GM19452 (cell line): Measurements from ENCODE around the gene HADHB.
"Not testable (repeated sequence)": the region's sequence is repeated elsewhere in the genome, so short reads cannot be mapped to it uniquely, and the experiment has no call there.

ENCODE experiments used
- ATAC-seq: cut with Tn5 transposase; IDR thresholded peaks from one replicate; pipeline ENCODE4 v1.9.1; 2021; ENCODE audit not compliant: unreplicated experiment

HADHB gene

GRCh38 chr2:26292646-26293045 is 47.9 kb downstream of the HADHB start:
- ATAC-seq: no peak

GRCh38 chr2:26295511-26295910 is 50.8 kb downstream of the HADHB start:
- no peak for ATAC-seq

- no peak for ATAC-seq
Measured at GRCh38 chr2:26297061-26297460, 52.3 kb downstream of the HADHB start.

DNA sequence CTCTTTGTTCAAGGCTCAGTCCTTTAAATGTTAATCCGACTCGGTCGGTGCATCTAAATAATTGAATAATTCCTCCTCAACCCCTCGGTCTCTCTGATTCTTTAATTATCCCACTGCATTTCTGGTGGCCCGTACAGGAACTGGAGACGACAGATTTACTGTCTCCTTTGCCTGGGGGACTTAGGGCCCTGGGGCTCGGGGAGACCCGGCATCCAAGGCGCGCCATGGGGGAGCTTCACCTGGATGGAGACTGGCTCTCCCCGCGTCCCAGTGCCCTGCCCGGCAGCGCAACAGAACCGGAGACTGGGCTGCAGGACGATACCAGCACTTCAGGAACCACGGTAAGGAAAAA is 53.5 kb downstream of the HADHB start:
- no peak for ATAC-seq

DNA sequence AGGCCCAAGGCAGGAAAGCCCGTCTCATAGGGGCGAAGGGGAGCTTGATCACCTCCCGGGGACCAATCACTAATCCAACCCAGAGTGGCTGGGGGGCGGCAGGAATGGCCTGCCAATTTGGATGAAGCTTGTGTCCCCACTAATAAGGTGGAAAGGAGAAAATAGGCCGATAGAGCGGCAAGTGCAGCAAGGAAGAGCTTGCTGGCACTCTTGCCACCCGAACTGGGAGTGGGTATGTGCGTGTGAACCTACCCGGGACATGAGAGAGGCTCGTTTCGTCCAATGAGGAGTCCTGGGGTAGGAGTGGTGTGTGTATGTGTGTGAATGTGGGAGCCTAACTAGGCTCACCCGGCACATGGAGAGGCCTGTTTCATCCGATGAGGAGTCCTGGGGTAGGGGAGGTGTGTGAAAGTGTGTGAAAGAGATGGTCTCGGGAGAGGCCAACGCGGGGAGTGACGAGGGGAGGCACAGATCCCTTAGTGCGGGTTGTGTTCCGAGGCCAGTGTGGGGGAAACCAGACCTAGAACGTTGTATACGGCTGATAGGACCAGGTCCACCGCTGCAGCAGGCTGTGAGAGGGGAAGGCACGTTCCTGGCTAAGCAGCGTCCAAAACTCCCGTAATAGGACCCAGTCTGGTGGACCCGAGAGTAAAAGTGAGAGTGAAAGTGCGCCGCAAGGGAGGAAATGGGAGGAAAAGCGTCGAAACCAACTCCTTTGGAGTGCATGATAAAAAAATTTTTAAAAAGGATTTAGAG is 54.1 kb downstream of the HADHB start:
- ATAC-seq: no peak

GRCh38 chr2:26299471-26300101 is 54.8 kb downstream of the HADHB start:
- no peak for ATAC-seq

- ATAC-seq: no peak
Measured at GRCh38 chr2:26300234-26300925, 55.6 kb downstream of the HADHB start.

GRCh38 chr2:26302846-26303245 is 58.1 kb downstream of the HADHB start:
- no peak for ATAC-seq

GRCh38 chr2:26305094-26305493 is 60.4 kb downstream of the HADHB start:
- ATAC-seq: not testable (repeated sequence)

GRCh38 chr2:26305540-26305939 is 60.8 kb downstream of the HADHB start:
- ATAC-seq: no peak

- no peak for ATAC-seq
Measured at GRCh38 chr2:26309921-26310320, 65.2 kb downstream of the HADHB start.

DNA sequence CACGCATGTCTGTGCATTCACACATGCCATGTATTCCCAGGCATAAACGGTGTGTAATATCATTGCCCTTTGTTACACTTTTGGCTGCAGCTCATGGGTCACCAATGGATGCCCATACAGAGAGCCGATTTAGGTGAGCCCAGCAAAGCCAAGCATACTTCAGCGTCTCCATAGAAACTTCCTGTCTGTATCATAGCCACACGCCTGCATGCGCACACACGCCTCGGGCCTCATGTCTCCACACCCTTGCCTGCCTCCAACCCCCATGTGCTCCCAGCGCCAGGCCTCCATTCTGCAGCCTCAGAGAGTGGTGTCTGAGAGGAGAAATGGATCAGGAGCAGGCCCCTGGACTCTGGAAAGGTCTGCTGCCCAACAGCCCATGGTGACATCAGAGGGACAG is 67.7 kb downstream of the HADHB start:
- no peak for ATAC-seq

DNA sequence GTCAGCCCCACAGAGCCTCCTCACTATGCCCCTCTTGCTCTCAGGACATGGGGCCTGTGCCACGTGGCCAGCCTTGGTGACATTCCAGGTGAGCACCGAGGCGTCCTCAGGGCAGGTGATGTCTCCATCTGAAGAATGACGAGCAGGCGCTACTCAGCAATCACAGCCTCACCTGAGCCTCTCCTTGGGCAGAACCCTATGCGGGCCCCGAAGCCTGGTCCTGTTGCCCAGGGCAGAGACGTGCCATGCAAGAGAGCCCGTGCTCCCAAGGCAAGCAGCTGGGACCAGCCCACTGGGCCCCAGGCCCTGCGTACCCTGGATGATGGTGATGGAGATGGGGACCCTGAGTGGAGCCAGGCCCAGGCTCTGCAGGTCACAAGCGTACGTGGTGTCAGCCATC is 68.7 kb downstream of the HADHB start:
- no peak for ATAC-seq

GRCh38 chr2:26314243-26314642 is 69.5 kb downstream of the HADHB start:
- ATAC-seq: no peak

DNA sequence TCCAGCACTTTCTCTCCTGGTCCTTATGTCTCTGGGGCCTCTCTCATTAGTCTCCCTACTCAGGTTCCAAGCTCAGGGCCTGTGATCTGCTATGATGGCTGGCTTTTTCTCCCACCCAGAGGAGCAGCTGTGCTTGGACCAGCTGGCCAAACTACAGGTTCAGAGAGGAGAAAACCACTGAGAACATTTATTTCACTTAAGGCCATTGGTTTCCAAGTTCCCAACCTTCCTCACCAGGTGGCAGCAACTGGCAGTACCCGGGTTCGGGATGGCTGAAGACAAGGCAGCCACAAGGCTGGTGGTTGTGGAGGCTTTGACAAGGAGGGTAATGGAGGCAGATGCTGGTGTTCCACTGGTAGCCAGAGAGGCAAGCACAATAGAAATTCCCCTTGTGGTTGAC is 71.3 kb downstream of the HADHB start:
- ATAC-seq: no peak

DNA sequence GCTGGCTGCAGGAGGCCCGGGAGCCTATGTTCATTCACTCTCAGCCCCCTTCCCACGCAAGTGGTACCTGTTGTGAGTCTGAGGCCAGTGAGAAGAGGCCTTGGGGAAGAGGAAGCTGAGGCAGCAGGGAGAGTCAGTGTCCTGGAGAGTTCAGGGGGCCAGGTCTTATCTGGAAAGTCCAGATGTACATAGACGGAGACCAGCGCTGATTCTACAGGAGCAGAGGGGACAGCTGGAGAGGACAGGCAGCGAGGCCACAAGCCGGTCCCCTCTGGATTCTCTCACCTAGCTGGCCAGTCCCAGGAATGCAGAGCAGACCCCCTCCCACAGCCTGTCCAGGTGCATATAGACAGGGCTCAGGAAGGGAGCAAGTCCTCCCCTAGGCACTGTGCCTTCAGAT is 72.1 kb downstream of the HADHB start:
- ATAC-seq: no peak

- ATAC-seq: no peak
Measured at GRCh38 chr2:26317377-26318105, 72.8 kb downstream of the HADHB start.

DNA sequence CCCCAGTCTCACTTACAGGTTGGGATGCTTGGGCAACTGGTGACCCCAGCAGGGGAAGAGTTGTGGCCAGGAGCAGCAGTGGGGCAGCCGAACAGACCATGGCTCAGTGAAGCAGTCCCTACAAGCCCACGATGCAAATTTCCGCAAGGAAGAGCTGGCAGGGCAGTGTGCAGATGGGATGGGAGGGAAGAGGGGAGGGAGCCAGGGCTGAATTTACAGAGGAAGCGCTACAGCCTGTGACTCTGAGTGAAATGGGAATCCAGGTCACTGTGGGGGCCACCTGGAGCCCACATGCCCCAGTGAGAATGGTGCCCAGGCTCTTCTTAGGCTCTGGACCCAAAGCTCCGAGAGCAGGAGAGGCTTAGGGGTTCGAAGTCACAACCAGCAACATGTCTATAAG is 74.2 kb downstream of the HADHB start:
- no peak for ATAC-seq

DNA sequence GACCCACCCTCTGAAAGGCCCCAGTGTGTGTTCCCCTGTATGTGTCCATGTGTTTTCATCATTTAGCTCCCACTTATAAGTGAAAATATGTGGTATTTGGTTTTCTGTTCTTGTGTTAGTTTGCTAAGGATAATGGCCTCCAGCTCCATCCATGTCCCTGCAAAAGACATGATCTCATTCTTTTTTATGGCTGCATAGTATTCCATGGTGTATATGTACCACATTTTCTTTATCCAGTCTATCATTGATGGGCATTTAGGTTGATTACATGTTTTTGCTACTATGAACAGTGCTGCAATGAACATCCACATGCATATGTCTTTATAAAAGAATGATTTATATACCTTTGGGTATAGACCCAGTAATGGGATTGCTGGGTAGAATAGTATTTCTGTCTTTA is 79.7 kb downstream of the HADHB start:
- not testable (repeated sequence) for ATAC-seq

- ATAC-seq: no peak
Measured at GRCh38 chr2:26324903-26325302, 80.2 kb downstream of the HADHB start.

DNA sequence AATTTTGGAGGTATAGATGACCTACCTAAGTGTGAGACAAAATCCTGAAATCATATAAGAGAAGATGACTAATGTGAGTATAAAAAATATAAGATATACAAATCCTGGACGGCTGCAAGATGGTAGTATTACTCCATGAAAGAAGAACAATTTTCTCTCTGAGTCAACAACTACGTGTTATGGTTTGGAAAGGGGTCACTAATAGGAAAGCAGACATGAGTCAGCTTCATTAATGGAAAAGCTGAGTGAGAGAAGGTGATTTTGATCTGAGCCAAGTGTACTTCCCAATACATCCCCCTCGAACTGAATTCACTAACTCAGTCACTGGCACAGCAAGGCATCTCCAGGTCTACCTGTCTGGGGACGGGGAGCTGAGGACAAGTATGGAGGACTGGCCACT is 81.1 kb downstream of the HADHB start:
- ATAC-seq: no peak

GRCh38 chr2:26326514-26326913 is 81.8 kb downstream of the HADHB start:
- no peak for ATAC-seq
